Pancreas (tissue), 10 donors: ENCODE results near the gene MTMR1. TPM values are rescaled to one million over a fixed set of nuclear protein-coding genes. Genes with fewer than 3 reads are reported as not detected.

Experiments used
- ATAC-seq, 4 donors: fragments of 200-7000 bp; cut with Tn5 transposase; one replicate each; pipeline versions ENCODE4 v1.8.0 to v1.9.1; 2020; ENCODE audit warnings: mild to moderate bottlenecking in 4 of 4, moderate library complexity in 4 of 4
- DNase-seq, 6 donors: peaks; one replicate each; pipeline ENCODE4 v3.0.0-alpha.2; 2020
- FAIRE-seq: peaks from 2 replicates; lab custom pipeline; 2012; peaks lifted over from hg19 to GRCh38; lab: Jason Lieb, UNC
- H3K27ac ChIP-seq, 4 donors: fragments of 200-600 bp; sonication (generic); 1 replicate in 3 of 4; 2 replicates in 1 of 4; pipeline versions ENCODE4 v1.5.0 to v1.8.0; 2020
- H3K27me3 ChIP-seq, 4 donors: fragments of 200-600 bp; one replicate each; pipeline ENCODE4 v1.8.0; 2021
- H3K36me3 ChIP-seq, 3 donors: fragments of 200-600 bp; sonication (generic) in 1 of 3; one replicate each; pipeline versions ENCODE4 v1.5.0 to v1.8.0; 2020 to 2021
- H3K4me1 ChIP-seq, 3 donors: fragments of 200-600 bp; one replicate each; pipeline ENCODE4 v1.8.0; 2021
- H3K4me3 ChIP-seq, 4 donors: fragments of 200-600 bp; sonication (generic) in 2 of 4; one replicate each; pipeline versions ENCODE4 v1.5.0 to v1.8.0; 2020 to 2021
- H3K9me3 ChIP-seq, 4 donors: fragments of 200-600 bp; one replicate each; pipeline ENCODE4 v1.8.0; 2021
- WGBS, 2 donors: extraction: QIAGEN DNeasy Blood & Tissue Kit; methylation state at CpG; one replicate each; pipeline ENCODE4 v1.1.7; 2013; 5-methylcytosine and 5-hydroxymethylcytosine counted together
- intact Hi-C, 3 donors: fragments of 100-400 bp; cut with DNase I; formaldehyde crosslinking; loops; one replicate each; pipeline versions ENCODE4 v1.11.1 to v1.14.2; 2022
- polyA plus RNA-seq, 2 donors: library from polyadenylated mRNA; stranded (reverse); fragments of 200-250 nt; gene quantifications; one replicate each; pipeline ENCODE4 v1.2.3, GENCODE V29; 2013
- total RNA-seq, 6 donors: library from RNA; stranded (reverse); fragmentation: NEBNext Ultra II Directional in 4 of 6; extraction: Animal tissue kit (Norgen Biotek cat#: 25700) in 4 of 6; gene quantifications; one replicate each; pipeline versions ENCODE4 v1.2.1 to v1.2.4, GENCODE V29; 2021 to 2023
- TF ChIP-seq, protein P1 (sequence below), 4 donors: fragments of 200-600 bp; sonication (generic) in 3 of 4; IDR thresholded peaks; one replicate each; pipeline versions ENCODE4 v1.5.0 to v1.8.0; 2021; ENCODE audit warnings: antibody characterized with exemption in 4 of 4
- donor health status: healthy with polysubstance abuse.
- donor health status: DM: no; HTN: no; CAD: no; lungs with moderate emphysema.
- donor health status: DM: no; HTN: no; CAD: no.
- donor health status: control.
- donor health status: control.
- donor health status: Bipolar disorder and iron deficiency.
- donor health status: DM: yes; HTN: yes; CAD: no.
- donor health status: DM: no; HTN: no; CAD: no.
- donor health status: DM: no; HTN: no; CAD: no.
- donor health status: DM: yes; HTN: yes; CAD: no.

MTMR1 gene
- total and polyA plus RNA-seq, 8 donors = 6.8 to 14.0 (median 10.2) TPM

DNA sequence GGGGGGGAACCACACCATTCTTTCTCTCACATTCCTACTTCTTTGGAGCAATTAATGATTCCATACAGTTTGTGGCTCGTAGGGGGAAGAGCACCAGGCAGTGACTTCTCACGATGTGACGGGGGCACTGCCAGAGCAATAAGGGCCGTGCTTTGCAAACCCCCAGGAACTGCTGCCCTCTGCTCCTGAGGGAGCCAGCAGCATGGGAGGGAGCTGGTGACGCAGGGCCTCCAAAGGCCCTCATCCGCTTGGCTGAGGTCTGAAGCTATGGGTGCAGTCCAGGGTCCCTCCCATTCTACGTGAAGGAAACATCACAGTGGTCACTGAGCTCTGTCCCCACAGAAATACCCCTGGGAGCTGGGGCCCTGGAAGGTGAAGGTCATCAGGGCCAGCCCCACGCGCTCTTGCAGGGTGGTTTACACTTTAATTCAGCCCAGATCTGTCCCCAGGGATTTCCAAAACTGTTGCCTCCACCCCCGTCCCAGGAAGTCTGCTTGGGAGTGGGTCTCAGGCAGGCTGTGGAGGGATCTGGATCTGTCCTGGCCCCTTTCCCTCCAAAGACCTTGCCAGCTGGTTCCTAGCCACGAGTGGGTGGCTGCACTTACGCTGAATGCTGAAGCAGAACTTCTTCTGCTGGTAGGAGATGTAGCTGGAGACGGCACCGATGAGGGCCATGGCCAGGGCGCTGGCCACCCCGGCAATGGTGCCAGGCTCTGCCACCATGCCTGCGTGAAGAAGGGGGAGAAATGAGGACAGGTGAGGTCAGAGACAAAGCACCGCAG, 82.6 kb downstream of the MTMR1 start:
- H3K9me3 ChIP-seq = no peaks in the 10 kb centered on the region
- ATAC-seq (no peak), DNase-seq (no peak), FAIRE-seq (no peak)
- H3K4me1 ChIP-seq = no peaks in the 10 kb centered on the region
- intact Hi-C loops = no loop called here
- no peak overlapping the region for H3K4me3 ChIP-seq
- 78 to 91% methylated on average over 17 to 18 of the region's 18 CpGs for WGBS, 2 donors
- no peak overlapping the region for H3K27ac ChIP-seq
- TF ChIP-seq, protein P1, sequence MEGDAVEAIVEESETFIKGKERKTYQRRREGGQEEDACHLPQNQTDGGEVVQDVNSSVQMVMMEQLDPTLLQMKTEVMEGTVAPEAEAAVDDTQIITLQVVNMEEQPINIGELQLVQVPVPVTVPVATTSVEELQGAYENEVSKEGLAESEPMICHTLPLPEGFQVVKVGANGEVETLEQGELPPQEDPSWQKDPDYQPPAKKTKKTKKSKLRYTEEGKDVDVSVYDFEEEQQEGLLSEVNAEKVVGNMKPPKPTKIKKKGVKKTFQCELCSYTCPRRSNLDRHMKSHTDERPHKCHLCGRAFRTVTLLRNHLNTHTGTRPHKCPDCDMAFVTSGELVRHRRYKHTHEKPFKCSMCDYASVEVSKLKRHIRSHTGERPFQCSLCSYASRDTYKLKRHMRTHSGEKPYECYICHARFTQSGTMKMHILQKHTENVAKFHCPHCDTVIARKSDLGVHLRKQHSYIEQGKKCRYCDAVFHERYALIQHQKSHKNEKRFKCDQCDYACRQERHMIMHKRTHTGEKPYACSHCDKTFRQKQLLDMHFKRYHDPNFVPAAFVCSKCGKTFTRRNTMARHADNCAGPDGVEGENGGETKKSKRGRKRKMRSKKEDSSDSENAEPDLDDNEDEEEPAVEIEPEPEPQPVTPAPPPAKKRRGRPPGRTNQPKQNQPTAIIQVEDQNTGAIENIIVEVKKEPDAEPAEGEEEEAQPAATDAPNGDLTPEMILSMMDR (IDR thresholded peaks at IDR 0.05) = no peak
- no peaks in the 10 kb centered on the region for H3K27me3 ChIP-seq
- no peaks in the 10 kb centered on the region for H3K36me3 ChIP-seq

DNA sequence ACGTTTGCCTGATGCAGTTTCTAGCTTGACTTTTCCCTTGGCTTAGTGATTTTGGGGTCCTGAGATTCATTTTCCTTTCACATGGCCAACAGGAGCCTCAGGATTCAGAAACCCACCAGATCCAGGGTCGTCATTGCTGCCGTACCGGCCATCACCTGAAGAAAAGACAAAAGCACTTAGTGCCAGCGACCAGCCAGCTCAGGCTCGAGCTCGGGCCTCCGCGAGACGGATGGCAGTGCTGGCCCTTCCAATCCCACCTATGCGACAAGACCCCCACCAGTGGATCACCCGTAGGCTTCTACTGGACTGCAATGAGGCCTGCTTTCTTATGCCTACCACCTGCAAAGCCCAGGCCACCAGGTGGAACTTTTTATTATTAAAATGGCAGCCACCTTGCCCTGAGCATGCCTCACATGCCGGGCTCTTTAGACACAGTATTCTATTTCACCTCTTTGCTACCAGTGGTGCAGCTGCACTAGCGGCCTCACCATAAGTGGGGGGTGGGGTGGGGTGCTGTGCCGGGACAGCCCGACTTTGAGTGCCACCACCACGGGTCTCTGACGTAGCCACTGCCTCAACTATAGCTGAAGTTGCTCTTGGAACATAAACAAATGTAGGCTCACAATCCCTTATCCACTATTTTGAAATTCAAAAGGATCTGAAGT, 84.3 kb downstream of the MTMR1 start:
- FAIRE-seq = no peak
- Histone ChIP-seq H3K27ac (no peak overlapping the region), H3K27me3 (no peaks in the 10 kb centered on the region), H3K4me1 (no peaks in the 10 kb centered on the region), H3K9me3 (no peaks in the 10 kb centered on the region), H3K4me3 (no peak overlapping the region), H3K36me3 (no peaks in the 10 kb centered on the region)
- intact Hi-C loops = no loop called here
- 79 to 94% methylated on average over 18 of the region's 18 CpGs for WGBS, 2 donors
- DNase-seq = no peak
- ATAC-seq = no peak
- TF ChIP-seq, protein P1 (IDR thresholded peaks at IDR 0.05) = no peak

DNA sequence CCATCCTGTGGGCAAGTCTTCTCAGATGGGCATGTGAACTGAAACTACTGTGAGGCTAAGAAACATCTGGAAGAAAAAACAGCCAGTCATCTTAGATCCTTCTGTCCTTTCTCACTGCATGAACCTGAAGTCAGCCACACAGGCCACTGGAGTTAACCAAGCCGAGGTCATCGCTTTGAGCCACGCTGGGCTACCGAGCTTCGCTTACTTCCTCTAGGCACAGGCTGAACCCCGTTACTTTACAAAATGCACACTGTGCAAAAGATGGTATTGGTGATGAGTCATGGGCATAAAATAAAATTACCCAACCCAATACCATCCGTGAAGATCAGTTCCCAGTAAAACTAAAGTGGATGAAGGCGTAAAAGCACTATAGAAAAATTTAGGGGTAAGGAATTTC, 86.2 kb downstream of the MTMR1 start:
- H3K27ac ChIP-seq = no peak overlapping the region
- H3K36me3 ChIP-seq = no peaks in the 10 kb centered on the region
- H3K4me3 ChIP-seq = no peak overlapping the region
- ATAC-seq (no peak), DNase-seq (no peak), FAIRE-seq (no peak)
- intact Hi-C loops = no loop called here
- no peaks in the 10 kb centered on the region for H3K9me3 ChIP-seq
- H3K4me1 ChIP-seq = no peaks in the 10 kb centered on the region
- TF ChIP-seq, protein P1 (IDR thresholded peaks at IDR 0.05) = no peak
- H3K27me3 ChIP-seq = no peaks in the 10 kb centered on the region
- WGBS, 2 donors = 69 to 96% methylated on average over 8 of the region's 8 CpGs

DNA sequence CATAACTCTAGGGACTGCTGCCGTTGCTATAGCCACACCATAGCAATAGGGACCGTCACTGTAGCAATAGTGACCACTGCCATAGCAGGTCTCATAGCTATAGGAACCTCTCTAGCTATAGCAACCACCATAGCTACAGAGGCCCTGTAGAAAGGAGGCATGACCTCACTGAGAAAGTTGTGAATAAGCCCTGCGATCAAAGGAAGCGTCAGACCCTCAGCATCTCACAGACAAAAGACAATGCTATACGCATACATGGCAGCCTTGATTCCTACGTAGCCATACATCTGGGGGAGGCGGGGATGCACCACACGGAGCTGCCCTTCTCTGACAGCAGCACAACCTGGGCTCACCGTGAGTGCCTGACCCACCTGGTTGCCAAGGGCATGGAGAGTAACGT, 88.5 kb downstream of the MTMR1 start:
- Histone ChIP-seq H3K9me3 (no peaks in the 10 kb centered on the region), H3K4me1 (no peaks in the 10 kb centered on the region), H3K27me3 (no peaks in the 10 kb centered on the region), H3K36me3 (no peaks in the 10 kb centered on the region), H3K4me3 (no peak overlapping the region), H3K27ac (no peak overlapping the region)
- FAIRE-seq (no peak), DNase-seq (no peak), ATAC-seq (no peak)
- intact Hi-C loops = no loop called here
- WGBS, 2 donors = 78 to 96% methylated on average over 10 of the region's 10 CpGs
- TF ChIP-seq, protein P1 (IDR thresholded peaks at IDR 0.05) = no peak

DNA sequence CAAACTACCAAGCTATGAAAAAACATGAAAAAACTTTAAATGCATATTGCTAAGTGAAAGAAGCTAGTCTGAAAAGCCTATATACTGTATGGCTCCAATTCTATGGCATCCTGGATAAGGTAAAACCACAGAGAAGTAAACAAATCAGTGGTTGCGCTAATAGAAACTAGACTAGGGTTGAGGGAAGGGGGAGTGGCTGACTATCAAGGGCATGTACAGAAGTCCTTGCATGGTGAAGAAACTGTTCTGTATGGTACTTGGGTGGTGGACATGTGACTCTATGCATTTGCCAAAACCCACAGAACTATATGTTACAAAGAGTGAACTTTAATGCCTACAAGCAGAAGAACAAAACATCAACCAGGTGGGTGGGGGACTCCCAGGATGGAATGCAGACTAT, 96.8 kb downstream of the MTMR1 start:
- no peaks in the 10 kb centered on the region for H3K27me3 ChIP-seq
- H3K36me3 ChIP-seq = no peaks in the 10 kb centered on the region
- H3K9me3 ChIP-seq = no peaks in the 10 kb centered on the region
- intact Hi-C loops = no loop called here
- ATAC-seq = no peak
- no peak overlapping the region for H3K27ac ChIP-seq
- FAIRE-seq = no peak
- 93 to 97% methylated on average over 1 of the region's 1 CpG for WGBS, 2 donors
- H3K4me1 ChIP-seq = no peaks in the 10 kb centered on the region
- H3K4me3 ChIP-seq = no peak overlapping the region
- TF ChIP-seq, protein P1 (IDR thresholded peaks at IDR 0.05) = no peak
- DNase-seq = no peak
